Smooth muscle cell (in vitro differentiated cells): ENCODE results near the gene SLC38A10. TPM values are rescaled to one million over a fixed set of nuclear protein-coding genes. Genes with fewer than 3 reads are reported as not detected.
A peak's percentile ranks its signal among the peaks of the same experiment; 100 is the strongest.

Experiments used
- DNase-seq: peaks from one replicate; lab custom pipeline; 2025; ENCODE audit not compliant: unreplicated experiment; lab: John Stamatoyannopoulos, UW
- H2AFZ ChIP-seq: fragments of 200-600 bp; sonication (generic); 2 replicates; pipeline ENCODE4 v1.6.0; 2016; ENCODE audit warnings: antibody characterized with exemption, low read depth, mild to moderate bottlenecking
- H3F3A ChIP-seq: fragments of 200-600 bp; sonication (generic); 2 replicates; pipeline ENCODE4 v1.6.0; 2017; ENCODE audit warnings: antibody characterized with exemption, low read depth
- H3K27ac ChIP-seq: fragments of 200-600 bp; sonication (generic); 2 replicates; pipeline ENCODE4 v1.5.1; 2016; ENCODE audit warnings: low read depth, mild to moderate bottlenecking
- H3K27me3 ChIP-seq: fragments of 200-600 bp; sonication (generic); 2 replicates; pipeline ENCODE4 v1.6.1; 2016; ENCODE audit warnings: low read depth, mild to moderate bottlenecking
- H3K36me3 ChIP-seq: fragments of 200-600 bp; sonication (generic); 2 replicates; pipeline ENCODE4 v1.5.1; 2016; ENCODE audit warnings: low read depth
- H3K4me1 ChIP-seq: fragments of 200-600 bp; sonication (generic); 2 replicates; pipeline ENCODE4 v1.5.1; 2016; ENCODE audit warnings: low read depth
- H3K4me2 ChIP-seq: fragments of 200-600 bp; sonication (generic); 2 replicates; pipeline ENCODE4 v1.6.0; 2016; ENCODE audit warnings: mild to moderate bottlenecking
- H3K4me3 ChIP-seq: fragments of 200-600 bp; sonication (generic); 2 replicates; pipeline ENCODE4 v1.5.1; 2016; ENCODE audit warnings: mild to moderate bottlenecking
- H3K79me2 ChIP-seq: fragments of 200-600 bp; sonication (generic); 2 replicates; pipeline ENCODE4 v1.6.0; 2016; ENCODE audit warnings: low read depth, mild to moderate bottlenecking
- H3K9ac ChIP-seq: fragments of 200-600 bp; sonication (generic); 2 replicates; pipeline ENCODE4 v1.6.0; 2016; ENCODE audit warnings: low read depth
- H3K9me3 ChIP-seq: fragments of 200-600 bp; sonication (generic); replicated peaks from 2 replicates; pipeline ENCODE4 v1.5.1; 2016; ENCODE audit warnings: low read depth
- H4K20me1 ChIP-seq: fragments of 200-600 bp; sonication (generic); 2 replicates; pipeline ENCODE4 v1.6.0; 2016; ENCODE audit warnings: low read depth
- WGBS: methylation state at CpG from one replicate; pipeline ENCODE4 v1.1.7; 2016; ENCODE audit warnings: low lambda C conversion rate; 5-methylcytosine and 5-hydroxymethylcytosine counted together
- polyA plus RNA-seq: library from polyadenylated mRNA; unstranded; fragments of >200 nt; fragmentation: Nextera tagmentation; extraction: Ambion mirVana; gene quantifications from 2 replicates; pipeline ENCODE4 v1.2.1, GENCODE V29; 2016
- total RNA-seq: library from RNA; depleted of rRNA; stranded (reverse); fragments of >200 nt; gene quantifications from 2 replicates; pipeline ENCODE4 v1.2.3, GENCODE V29; 2014
- TF ChIP-seq, protein P1 (sequence below): fragments of 200-600 bp; sonication (generic); IDR thresholded peaks from 2 replicates; pipeline ENCODE4 v1.5.1; 2017; ENCODE audit warnings: borderline replicate concordance, mild to moderate bottlenecking, antibody characterized with exemption; ENCODE audit not compliant: insufficient read depth, poor library complexity, severe bottlenecking

The SLC38A10 gene
- total and polyA plus RNA-seq, 2 experiments from 2014 or later, result 61.6 to 97.1 TPM

GRCh38 chr17:81221842-81222619, 73.1 kb downstream of the SLC38A10 start:
- H3K79me2 ChIP-seq, result peaks cover 7% of the 10 kb centered on the region
- peak overlapping the region; percentile 80 for H3K9ac ChIP-seq
- TF ChIP-seq, protein P1, sequence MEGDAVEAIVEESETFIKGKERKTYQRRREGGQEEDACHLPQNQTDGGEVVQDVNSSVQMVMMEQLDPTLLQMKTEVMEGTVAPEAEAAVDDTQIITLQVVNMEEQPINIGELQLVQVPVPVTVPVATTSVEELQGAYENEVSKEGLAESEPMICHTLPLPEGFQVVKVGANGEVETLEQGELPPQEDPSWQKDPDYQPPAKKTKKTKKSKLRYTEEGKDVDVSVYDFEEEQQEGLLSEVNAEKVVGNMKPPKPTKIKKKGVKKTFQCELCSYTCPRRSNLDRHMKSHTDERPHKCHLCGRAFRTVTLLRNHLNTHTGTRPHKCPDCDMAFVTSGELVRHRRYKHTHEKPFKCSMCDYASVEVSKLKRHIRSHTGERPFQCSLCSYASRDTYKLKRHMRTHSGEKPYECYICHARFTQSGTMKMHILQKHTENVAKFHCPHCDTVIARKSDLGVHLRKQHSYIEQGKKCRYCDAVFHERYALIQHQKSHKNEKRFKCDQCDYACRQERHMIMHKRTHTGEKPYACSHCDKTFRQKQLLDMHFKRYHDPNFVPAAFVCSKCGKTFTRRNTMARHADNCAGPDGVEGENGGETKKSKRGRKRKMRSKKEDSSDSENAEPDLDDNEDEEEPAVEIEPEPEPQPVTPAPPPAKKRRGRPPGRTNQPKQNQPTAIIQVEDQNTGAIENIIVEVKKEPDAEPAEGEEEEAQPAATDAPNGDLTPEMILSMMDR, result no peak
- no peaks in the 10 kb centered on the region for H4K20me1 ChIP-seq
- H3K27ac ChIP-seq, result no peak overlapping the region
- H3K4me3 ChIP-seq, result peak overlapping the region; percentile 95
- WGBS, result 46% methylated on average over 17 of the region's 24 CpGs
- H3K27me3 ChIP-seq, result no peaks in the 10 kb centered on the region
- no peaks in the 10 kb centered on the region for H3K9me3 ChIP-seq
- peaks cover 17% of the 10 kb centered on the region for H3K4me1 ChIP-seq
- H3F3A ChIP-seq, result no peaks in the 10 kb centered on the region
- no peak for DNase-seq
- H3K36me3 ChIP-seq, result no peaks in the 10 kb centered on the region
- H3K4me2 ChIP-seq, result peak overlapping the region; percentile 100
- peak overlapping the region; percentile 91 for H2AFZ ChIP-seq

GRCh38 chr17:81221371-81221841, 73.7 kb downstream of the SLC38A10 start:
- H3K4me2 ChIP-seq, result peak overlapping the region; percentile 100
- no peaks in the 10 kb centered on the region for H3K9me3 ChIP-seq
- H3K79me2 ChIP-seq, result peaks cover 7% of the 10 kb centered on the region
- H3K36me3 ChIP-seq, result no peaks in the 10 kb centered on the region
- H3K4me3 ChIP-seq, result peak overlapping the region; percentile 95
- no peak overlapping the region for H3K27ac ChIP-seq
- DNase-seq, result no peak
- no peaks in the 10 kb centered on the region for H3K27me3 ChIP-seq
- no peak overlapping the region for H2AFZ ChIP-seq
- TF ChIP-seq, protein P1, result no peak
- H3K9ac ChIP-seq, result no peak overlapping the region
- H3F3A ChIP-seq, result no peaks in the 10 kb centered on the region
- peaks cover 17% of the 10 kb centered on the region for H3K4me1 ChIP-seq
- WGBS, result 90% methylated on average over 11 of the region's 11 CpGs
- H4K20me1 ChIP-seq, result no peaks in the 10 kb centered on the region

- 98% methylated on average over 24 of the region's 24 CpGs for WGBS
- Histone ChIP-seq H3K4me3 (no peak overlapping the region), H3K9ac (no peak overlapping the region), H3K79me2 (peaks cover 7% of the 10 kb centered on the region), H3K27ac (no peak overlapping the region), H4K20me1 (no peaks in the 10 kb centered on the region), H3K36me3 (no peaks in the 10 kb centered on the region), H2AFZ (no peak overlapping the region), H3K27me3 (no peaks in the 10 kb centered on the region), H3K4me2 (no peak overlapping the region), H3K9me3 (no peaks in the 10 kb centered on the region), H3K4me1 (peaks cover 17% of the 10 kb centered on the region), H3F3A (no peaks in the 10 kb centered on the region)
- DNase-seq, result no peak
- TF ChIP-seq, protein P1, result no peak
These were observed 75.5 kb downstream of the SLC38A10 start for GRCh38 chr17:81219476-81220180.
